ENCODE data around the gene KRTAP10-4.
A peak's percentile ranks its signal among the peaks of the same experiment; 100 is the strongest.
"Not testable (repeated sequence)": the region's sequence is repeated elsewhere in the genome, so short reads cannot be mapped to it uniquely, and the experiment has no call there.

Gene KRTAP10-4, protein sequence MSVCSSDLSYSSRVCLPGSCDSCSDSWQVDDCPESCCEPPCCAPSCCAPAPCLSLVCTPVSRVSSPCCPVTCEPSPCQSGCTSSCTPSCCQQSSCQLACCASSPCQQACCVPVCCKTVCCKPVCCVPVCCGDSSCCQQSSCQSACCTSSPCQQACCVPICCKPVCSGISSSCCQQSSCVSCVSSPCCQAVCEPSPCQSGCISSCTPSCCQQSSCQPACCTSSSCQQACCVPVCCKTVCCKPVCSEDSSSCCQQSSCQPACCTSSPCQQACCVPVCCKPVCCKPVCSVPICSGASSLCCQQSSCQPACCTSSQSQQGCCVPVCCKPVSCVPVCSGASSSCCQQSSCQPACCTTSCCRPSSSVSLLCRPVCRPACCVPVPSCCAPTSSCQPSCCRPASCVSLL
- 0 reads per million in 2 donors for total RNA-seq

DNA sequence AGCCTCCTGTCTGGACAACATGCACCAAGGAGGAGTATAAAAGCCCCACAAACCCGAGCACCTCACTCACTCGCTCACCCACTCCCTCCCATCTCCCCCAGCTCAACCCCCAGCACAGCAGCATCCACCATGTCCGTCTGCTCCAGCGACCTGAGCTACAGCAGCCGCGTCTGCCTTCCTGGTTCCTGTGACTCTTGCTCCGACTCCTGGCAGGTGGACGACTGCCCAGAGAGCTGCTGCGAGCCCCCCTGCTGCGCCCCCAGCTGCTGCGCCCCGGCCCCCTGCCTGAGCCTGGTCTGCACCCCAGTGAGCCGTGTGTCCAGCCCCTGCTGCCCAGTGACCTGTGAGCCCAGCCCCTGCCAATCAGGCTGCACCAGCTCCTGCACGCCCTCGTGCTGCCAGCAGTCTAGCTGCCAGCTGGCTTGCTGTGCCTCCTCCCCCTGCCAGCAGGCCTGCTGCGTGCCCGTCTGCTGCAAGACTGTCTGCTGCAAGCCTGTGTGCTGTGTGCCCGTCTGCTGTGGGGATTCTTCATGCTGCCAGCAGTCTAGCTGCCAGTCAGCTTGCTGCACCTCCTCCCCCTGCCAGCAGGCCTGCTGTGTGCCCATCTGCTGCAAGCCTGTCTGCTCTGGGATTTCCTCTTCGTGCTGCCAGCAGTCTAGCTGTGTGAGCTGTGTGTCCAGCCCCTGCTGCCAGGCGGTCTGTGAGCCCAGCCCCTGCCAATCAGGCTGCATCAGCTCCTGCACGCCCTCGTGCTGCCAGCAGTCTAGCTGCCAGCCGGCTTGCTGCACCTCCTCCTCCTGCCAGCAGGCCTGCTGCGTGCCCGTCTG is at the start of gene KRTAP10-4:
TSS of gene KRTAP10-4 (plus strand) at position 100 of the 827 bp plus-strand sequence. CDS start at position 130, 30 bp downstream.
- not testable (repeated sequence) for DNase-seq

DNA sequence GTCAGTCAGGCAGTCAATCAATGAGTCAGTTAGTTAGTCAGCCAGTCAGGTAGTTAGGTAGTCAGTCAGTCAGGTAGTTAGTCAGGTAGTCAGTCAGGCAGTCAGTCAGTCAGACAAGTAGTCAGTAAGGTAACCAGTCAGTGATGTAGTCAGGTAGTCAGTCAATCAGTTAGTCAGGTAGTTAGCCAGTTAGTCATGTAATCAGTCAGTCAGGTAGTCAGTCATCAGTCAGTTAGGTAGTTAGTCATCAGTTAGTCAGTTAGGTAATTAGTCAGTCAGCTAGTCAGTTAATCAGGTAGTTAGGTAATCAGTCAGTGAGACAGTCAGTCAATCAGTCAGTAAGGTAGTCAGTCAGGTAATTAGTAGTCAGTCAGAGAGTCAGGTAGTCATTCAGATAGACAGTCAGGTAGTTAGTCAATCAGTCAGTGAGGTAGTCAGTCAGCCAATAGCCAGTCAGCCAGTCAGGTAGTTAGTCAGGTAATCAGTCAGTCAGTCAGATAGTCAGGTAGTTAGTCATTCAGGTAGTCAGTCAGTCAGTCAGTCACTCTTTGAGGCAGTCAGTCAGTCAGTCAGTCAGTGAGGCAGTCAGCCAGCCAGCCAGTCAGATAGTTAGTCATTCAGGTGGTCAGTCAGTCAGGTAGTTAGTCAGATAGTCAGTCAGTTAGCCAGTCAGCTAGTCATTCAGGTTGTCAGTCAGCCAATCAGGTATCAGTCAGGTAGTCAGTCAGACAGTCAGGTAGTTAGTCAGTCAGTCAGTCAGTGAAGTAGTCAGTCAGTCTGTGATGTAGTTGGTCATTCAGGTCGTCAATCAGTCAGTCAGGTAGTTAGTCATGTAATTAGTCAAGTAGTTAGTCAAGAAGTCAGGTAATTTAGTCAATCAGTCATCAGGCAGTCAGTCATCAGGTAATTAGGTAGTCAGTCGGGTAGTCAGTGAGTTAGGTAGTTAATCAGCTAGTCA is 48.8 kb upstream of the KRTAP10-4 start:
- no peak for DNase-seq

DNA sequence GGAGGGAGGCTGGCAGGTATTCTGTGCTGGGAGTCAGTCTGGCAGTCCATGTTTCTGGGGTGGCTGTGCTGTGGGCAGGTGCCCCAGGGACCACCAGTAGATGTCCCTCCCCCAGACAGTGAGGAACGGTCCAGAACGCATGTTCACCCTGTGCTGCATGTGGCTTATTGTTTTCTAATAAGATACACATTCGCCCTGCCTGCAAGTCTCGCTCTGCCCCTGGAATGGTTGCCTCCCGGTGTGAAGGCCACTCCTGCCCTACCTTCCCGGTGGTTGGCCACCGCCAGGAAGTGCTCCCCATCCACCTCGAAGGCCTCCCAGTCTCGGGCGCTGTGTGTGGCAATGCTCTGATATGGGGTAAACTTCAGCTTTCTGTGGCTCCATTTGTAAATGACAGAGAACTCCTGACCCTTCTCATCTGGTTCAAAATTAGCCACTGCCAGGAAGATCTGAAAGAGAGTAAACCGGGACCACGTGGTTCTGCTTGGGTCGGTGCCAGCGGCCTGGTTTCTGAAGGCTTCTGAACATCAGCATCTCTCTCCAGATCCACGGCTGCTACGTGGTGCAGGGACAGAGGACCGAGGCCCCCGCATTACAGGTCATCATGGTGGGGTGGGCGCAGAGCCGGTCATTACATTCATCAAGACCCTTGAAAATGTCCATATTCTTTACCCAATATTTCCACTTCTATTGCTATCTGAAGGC is 48.0 kb upstream of the KRTAP10-4 start:
- no peak for DNase-seq

DNA sequence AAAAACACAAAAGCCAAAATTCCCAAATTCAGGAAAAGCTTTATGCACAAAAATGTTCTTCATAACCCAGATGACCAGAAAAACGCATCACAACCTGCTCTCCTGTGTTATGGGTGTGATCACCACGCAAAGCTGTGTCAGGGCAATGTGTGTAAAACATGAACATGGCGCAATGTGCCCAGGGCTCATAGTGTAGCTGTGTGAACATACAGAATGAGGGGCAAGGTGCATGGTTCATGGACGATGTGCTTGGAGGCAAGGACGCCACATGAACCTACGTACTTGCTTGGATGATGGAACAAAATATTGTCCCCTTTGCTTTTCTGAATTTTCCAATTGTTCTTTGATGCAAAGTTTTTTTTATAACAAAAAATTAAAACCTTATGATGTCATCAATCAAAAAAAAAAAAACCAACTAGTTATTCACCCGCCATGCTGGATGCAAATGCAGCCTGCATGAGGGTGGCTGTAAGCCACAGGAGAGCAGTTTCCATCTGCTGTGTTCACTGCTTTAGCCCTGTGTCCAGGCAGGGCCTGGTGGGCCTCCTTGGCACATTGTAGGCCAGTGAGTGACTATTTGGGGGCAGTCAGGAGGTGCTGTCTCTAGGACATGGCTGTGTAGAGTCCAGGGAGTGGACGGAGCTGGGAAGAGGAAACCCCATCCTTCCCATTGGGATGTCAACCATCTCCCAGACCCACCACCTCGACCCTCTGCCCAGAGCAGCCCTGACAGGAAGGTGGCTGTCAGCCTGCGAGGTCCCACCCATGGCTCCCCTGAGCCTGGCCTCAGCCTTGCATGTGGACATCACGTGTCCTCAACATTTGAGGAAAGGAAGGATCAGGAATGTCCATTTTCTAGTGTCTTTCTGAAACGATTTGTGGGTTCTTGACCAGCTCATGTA is 47.2 kb upstream of the KRTAP10-4 start:
- DNase-seq: peak in 1 of 5 experiments; percentile 2

DNA sequence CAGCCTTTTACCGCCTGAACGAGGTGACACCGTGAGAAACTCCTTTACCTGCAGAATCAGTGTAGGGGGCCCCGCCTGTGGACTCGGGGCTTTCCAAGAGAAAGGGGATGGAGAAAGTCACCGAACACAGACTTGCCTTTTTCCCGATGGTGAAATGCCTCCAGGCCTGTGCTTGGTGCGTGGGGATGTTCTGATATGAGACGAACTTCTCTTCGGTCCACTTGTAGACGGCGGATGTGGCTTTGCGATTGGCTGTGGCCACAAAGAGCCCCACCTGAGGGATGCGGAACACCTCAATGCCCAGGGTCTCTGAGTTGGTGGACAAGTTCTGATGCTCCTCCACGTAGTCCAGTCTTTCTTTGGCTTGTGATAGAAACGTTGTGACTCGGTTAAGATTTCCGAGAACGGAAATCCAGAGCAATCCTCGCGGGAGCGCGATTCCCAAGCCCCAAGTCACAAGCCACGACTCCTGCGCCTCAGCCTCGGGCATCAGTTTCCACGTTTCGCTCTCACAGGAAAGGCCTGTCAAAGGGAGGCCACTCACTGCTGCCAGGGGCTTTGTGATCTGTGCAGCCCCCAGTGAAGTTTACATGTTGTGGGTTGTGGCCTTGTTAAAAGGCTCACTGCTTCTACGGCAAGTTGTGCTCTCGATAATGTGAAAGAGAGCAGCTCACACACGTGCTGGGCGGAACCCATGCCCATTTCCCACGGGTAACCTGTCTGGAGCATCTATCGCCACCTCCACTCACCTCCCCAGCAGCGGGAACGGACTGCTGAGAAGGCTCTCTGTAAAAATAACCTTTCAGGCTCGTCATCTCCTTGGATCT is 46.2 kb upstream of the KRTAP10-4 start:
- DNase-seq: peak in 1 of 5 experiments; percentile 7

DNA sequence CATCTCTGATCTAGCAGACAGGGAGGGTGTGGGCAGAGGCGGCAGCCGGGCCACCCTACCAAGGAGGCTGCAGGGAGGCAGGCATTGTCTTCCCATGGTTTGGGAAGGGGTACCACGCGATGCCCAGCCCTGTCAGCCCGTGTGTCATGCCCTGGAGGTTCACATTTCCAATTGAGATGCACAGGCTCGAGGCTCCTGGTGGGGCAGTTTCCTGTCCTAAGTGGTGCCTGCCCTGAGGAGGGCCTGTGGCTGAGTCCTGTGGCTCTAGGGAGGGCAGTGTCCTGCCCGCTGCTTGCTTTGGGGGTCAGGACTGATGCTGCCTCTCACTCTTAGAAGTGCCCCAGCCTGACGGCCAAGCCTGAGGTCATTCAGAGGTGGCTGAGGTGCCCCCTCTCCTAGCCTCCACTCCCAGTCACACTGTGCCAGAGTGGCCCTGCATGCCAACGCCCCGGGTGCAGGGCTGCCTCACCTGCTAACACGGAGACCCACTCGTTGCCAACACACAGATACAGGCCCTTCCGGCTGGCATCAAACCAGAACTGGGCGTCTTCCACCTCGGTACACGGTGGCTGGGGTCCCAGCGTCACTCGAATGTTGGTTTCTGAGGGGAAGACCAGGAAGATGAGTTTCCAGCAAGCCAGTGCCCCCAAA is 45.4 kb upstream of the KRTAP10-4 start:
- peak in 1 of 5 experiments; percentile 3 for DNase-seq

DNA sequence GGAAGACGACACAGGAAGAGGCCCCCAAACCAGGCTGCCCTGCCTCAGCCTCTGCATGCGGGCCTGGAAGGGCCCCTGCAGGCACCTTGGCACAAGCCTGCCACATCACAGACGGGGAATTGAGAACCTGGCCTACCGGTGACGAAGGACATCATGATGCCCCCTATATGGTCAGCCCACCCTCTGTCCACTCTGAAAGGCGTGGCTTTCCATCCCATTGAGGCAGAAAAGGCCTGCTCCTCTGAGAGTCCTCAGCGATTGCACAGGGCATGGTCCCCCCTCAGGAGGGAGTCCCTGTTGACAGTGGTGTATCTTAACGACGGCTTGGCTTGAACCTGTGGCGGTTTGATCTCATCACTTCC is 44.9 kb upstream of the KRTAP10-4 start:
- DNase-seq: peak in 2 of 5 experiments; percentile 1

DNA sequence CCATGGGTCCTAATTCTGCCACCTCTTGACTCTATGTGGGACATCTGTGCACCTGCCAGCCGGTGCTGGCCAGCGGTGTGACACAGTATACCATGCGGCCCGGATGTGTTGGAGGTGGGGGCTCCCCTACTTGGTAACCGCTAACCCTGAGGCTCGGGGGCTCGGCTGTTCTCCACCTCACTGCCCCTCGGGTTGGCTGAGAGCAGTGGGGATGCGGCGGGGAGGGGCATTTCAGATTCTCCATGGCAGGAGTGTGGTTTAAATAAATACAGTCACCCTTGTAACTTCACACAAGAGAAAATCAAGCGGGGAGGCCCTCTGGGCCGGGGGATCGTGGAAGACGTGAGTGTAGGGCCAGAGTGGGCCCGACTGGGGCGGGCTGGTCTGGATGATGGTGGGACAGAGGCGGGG is 44.5 kb upstream of the KRTAP10-4 start:
- DNase-seq: peak in 1 of 5 experiments; percentile 1

DNA sequence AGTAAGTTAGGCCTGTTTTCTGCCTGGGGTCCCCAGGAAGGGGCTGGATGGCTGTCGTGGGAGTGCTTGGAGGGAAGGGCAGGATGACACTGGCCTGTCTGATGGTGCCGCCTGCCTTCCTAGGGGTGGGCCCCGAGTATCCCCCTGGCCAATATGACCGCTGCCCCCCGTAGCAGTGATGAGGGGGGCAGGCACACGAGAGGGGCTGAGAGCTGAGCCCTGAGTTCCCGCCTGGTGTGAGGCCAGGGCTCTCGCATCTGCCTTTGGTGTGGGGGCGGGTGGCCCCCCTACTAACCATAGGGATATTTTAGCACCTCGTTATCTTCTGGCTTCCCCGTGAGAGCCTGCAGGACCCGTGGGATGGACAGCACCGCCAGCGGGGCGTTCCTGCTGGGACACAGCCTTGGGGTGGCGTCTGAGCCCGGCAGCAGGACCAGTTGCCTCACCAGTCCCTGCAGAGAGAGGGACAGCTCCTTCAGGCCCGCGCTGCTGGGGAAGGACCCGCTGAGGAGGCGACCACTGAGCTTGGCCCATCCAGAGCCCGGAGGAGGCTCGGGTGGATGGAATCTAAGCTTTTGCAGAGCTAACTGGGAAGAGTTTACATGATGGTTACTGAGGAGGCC is 43.9 kb upstream of the KRTAP10-4 start:
- DNase-seq: no peak

DNA sequence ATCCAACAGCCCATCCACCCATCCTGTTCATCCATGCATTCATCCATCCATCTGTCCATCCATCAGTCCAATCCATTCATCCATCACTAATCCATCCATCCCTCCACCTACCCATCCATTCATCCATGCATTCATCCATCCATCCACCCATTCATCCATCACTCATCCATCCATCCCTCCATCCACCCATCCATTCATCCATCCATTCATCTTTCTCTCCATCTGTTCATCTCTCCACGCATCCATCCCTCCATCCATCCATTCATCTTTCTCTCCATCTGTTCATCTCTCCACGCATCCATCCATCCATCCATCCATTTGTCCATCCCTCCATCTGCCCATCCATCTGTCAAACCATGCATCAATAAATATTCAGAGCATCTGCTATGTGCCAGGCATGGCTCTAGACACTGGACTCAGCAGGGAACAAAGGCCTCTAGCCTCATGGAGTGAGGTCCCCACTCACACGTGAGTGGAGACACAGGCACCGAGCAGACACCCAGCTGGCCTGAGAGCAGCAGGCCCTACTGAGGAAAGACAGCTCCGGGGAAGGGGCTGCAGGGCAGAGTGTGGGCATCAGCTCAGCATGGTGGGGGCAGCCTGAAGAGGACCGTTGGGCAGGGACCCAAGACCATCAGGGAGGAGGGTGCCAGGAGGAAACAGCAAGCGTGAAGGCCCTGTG is 43.2 kb upstream of the KRTAP10-4 start:
- no peak for DNase-seq

DNA sequence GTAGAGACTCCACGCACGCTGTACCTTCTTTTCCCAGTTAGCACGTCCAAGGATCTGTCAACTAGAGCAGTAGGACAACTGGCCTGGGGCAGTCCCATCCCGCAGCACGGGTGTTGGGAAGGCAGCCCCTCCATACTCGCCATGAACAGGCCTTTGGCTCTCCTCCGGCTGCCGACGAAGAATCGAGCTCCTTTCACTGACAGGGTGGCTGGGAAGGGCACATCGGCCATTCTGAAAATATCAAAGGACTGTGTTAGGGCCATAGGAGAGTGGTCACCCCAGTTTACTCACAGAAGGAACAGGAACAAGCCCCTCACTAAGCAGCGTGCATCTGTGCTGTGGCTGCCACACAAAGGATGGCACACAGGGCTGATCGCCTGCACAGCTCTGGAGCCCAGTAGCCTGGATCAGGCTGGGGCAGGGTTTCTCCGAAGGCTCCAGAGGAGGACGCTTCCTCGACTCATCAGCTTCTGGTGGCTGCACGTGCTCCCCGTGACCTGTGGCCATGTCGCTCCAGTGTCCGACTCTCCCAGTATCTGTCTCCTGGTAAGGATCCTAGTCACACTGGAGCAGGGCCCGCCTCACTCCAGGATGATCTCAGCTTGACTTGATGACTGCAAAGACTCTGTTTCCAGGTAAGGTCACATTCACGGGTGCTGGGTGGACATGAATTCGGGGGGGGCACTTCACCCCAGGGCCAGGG is 42.5 kb upstream of the KRTAP10-4 start:
- no peak for DNase-seq

DNA sequence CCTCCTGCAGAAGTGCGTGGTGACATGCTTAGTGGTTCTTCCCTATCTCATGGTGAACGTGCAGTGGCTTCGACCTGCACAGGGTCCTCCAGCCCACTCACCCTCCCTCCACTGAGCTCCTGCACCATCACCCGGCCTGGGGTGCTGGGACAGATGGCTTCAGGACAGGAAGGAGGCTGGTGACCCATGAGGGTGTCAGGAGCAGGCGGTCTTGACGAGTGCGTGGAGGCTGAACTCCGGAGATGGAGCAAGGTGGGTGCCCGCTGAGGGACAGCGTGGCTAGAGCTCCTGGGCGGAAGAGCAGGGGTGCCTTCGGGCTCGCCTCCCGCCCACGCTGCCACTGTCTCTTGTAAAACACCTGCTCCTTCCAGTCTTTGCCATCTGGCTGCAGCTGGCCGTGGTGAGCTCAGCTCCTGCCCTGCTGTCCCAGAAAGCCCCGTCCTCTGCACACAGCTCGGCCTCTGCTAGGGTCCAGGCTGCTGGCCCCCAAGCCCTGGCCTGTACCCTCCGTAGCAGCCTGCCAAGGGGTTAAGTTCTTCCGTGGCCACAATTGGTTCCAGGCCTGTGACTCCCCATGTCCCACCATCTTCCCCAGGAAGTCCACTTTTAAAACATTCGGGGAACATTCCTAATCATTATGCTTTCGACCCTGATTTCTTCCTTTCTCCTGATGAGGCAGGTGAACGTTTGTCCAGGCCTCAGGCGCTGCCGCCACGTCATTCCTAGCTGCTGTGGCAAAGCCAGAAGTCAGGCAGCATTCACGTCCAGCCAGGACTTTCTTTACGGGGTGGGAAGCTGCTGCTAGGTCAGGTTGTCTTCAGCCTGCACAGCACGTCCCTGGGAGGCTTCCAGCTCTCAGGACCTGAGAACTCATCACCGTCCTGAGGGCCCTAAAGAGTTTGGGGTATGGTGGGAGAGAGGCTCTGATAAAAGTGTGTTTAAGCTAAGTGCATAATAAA is 41.6 kb upstream of the KRTAP10-4 start:
- no peak for DNase-seq

DNA sequence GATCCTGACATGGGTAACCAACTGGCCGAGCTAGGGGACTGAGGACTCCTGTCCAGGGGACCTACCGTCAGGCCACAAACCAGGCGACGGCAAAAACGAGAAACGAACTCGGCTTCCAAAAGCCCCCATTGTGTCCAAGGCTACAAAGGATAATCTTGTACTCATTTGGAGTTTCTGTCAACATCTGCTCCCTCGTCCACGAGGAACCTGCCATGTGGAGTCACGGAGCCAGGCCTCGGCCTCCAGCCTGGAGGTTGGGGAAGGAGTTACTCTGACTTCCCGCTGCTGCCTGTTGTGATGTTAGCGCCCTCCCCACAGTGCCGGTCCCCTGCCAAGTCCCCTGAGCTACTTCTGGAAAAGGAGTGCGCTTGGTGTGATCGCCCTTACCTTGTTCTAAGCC is 40.8 kb upstream of the KRTAP10-4 start:
- no peak for DNase-seq

DNA sequence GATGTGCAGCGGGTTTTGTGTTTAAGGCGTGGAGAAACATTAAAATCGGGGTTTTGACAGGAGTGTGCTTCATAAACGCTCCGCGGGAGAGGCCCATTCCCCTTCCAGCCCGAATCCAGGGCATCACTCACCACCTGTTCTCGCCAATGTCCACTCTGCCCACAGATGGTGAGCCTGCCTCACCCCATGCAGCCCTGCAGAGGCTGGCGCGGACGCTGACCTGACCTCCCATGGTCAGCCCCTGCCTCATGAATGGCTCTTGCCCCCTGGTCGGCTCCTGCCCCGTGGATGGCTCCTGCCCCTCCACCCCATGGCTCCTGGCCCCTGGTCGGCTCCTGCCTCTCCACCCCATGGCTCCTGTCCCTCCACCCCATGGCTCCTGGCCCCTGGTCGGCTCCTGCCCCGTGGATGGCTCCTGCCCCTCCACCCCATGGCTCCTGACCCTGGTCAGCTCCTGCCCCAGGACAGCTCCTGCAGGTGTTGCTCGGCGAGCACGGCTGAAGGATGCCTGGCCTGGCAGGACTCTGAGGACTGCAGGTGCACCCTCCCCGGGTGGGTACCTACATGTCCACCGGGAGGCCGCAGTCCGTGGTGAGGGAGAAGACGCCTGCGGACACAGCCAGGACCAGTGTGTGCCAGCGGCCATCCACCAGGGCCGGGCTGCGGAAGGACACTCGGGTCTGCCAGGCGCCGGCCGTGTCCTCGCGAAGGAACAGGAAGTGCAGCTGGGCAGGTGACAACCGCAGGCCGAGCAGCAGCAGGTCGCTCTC is 40.2 kb upstream of the KRTAP10-4 start:
- no peak for DNase-seq

DNA sequence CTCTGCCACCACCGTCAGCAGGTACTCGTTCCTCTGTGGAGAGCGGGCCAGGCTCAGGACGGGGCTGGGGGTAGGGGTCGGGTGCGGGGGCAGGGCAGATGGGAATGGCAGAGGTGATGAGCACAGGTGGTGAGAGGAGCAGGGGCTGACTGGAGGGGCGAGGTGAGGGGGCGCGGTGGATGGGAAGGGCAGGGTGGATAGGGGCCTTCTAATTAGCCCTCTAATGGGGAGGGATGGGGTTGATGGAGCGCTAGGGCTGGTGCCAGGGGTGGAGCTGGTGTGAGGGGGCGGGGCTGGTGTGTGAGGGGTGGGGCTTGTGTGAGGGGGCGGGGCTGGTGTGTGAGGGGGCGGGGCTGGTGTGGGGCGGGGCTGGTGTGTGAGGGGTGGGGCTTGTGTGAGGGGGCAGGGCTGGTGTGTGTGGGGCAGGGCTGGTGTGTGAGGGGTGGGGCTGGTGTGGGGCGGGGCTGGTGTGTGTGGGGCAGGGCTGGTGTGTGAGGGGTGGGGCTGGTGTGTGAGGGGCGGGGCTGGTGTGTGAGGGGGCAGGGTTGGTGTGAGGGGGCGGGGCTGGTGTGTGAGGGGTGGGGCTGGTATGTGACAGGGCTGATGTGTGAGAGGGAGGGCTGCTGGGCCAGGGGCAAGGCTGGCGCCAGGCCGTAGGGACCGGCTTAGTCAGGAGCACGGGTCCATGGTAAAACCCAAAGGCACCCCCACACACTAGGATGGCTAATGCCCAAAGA is 39.5 kb upstream of the KRTAP10-4 start:
- DNase-seq: no peak
